WERI-Rb-1 (cell line): ENCODE results near the gene ZSCAN1.

Source experiments
- DNase-seq: peaks from one replicate; pipeline ENCODE4 v3.0.0-alpha.2; 2020
- H3K27ac ChIP-seq: fragments of 250-450 bp; sonication (Bioruptor Pico); 2 replicates; pipeline ENCODE4 v1.5.1; 2020; ENCODE audit warnings: mild to moderate bottlenecking, moderate library complexity
- H3K27me3 ChIP-seq: fragments of 250-450 bp; sonication (Bioruptor Pico); 2 replicates; pipeline ENCODE4 v1.5.1; 2021; ENCODE audit warnings: mild to moderate bottlenecking, low read depth, moderate library complexity; ENCODE audit not compliant: insufficient read depth, severe bottlenecking
- H3K36me3 ChIP-seq: fragments of 250-450 bp; sonication (Bioruptor Pico); 2 replicates; pipeline ENCODE4 v1.5.1; 2020; ENCODE audit warnings: mild to moderate bottlenecking, moderate library complexity
- H3K4me3 ChIP-seq: 2 replicates; pipeline ENCODE4 v1.5.1; 2011; ENCODE audit warnings: low read depth, mild to moderate bottlenecking, control low read depth, low read length
- H3K9me3 ChIP-seq: fragments of 250-450 bp; sonication (Bioruptor Pico); 2 replicates; pipeline ENCODE4 v1.5.1; 2021; ENCODE audit warnings: mild to moderate bottlenecking, moderate library complexity; ENCODE audit not compliant: severe bottlenecking
- CTCF ChIP-seq: IDR thresholded peaks from 2 replicates; pipeline ENCODE4 v1.5.1; 2011; ENCODE audit warnings: low read depth, mild to moderate bottlenecking, control low read depth, inconsistent platforms, low read length

Gene ZSCAN1

DNA sequence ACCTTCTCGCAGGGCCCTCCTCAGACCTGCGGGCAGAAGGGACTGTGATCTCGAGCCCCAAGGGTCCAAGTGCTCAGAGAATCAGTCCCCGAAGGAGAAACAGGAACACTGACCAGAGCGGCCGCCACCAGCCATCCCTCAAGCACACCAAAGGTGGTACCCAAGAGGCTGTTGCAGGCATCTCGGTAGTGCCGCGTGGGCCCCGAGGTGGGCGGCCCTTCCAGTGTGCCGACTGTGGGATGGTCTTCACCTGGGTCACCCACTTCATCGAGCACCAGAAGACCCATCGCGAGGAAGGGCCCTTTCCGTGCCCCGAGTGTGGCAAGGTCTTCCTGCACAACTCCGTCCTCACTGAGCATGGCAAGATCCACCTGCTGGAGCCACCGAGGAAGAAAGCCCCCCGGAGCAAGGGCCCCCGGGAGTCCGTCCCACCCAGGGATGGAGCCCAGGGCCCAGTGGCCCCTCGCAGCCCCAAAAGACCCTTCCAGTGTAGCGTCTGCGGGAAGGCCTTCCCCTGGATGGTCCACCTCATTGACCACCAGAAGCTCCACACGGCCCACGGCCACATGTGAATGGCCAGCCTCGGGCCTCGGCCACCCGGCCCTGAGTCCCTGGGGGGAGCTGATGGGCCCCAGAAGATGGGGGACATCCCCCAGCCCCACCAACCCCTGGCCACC is 19.8 kb downstream of the ZSCAN1 start:
- H3K4me3 ChIP-seq, result no peak overlapping the region
- peaks cover 5% of the 10 kb centered on the region; the same call in 1 of the 2 replicates for H3K36me3 ChIP-seq
- DNase-seq, result no peak
- TF ChIP-seq CTCF, result no peak
- H3K9me3 ChIP-seq, result peaks cover 9% of the 10 kb centered on the region
- H3K27ac ChIP-seq, result no peak overlapping the region
- H3K27me3 ChIP-seq, result no peaks in the 10 kb centered on the region

DNA sequence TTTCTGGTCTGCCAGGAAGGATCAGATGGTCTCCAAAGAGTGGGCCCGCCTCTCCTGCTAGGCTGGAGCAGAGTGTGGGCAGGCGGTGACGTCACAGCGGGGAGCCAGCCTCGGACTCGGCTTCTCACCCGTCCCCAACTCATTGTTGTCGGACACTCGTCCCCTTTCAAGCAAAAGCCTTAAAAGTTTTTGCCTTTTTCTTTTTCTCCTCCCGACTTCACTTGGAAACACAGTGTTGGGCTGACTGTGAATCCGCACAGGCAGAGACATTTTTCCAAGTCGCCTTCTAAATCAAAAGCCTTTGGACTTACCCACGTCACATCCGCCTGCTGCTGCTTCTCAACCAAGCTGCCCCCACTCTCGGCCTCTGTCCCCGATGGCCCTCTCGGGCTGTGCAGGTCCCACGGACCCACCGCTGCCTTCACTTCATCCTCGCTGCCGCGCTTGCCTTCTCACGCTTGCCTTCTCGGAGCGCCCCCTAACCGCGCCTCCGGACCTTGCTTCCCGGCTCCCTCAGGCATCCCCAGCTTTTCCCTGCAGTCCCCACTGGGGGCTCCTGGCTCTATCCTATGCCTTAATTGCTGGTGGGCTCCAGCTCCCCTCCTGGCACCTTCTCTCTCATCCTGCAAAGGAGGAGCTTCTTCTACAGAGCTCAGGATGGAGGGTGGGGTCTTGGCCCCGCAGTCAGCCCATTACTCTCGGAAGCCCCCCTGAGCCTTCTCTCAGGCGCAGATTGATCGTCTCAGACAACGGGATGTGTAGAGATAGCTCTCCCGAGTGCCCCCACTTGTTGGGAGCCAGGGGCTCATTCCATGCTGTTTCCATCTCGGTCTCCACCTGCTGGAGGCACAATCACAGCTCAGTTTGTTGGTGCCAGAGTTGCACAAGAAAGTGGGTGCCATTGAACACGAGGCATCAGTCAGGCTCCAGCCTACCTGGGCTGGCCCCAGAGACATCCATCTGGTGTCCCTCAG is 21.4 kb downstream of the ZSCAN1 start:
- Histone ChIP-seq H3K27ac (peak overlapping the region; percentile 86), H3K9me3 (peaks cover 6% of the 10 kb centered on the region), H3K27me3 (no peaks in the 10 kb centered on the region), H3K4me3 (peak overlapping the region; percentile 76), H3K36me3 (peaks cover 5% of the 10 kb centered on the region; the same call in 1 of the 2 replicates)
- DNase-seq, result peak; percentile 91
- peak; percentile 77 for TF ChIP-seq CTCF

DNA sequence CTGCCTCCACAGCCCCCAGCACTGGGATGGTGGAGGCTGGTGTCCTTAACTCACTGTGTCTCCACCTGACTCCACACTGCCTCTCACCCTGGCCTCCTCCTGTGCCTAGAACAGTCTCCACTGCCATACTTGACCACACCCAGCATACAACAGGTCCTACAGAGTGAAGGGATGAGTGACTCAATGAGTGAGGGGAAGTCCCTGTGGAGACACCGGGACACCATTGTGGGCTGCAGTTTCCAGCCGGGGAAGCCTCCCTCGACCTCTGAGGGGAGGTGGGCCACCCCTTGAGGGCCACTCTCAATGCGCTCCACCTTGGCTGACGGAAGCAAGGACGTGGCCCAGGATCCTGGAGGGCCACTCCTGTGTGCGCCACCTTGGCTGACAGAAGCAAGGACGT is 22.4 kb downstream of the ZSCAN1 start:
- TF ChIP-seq CTCF, result no peak
- Histone ChIP-seq H3K4me3 (no peak overlapping the region), H3K27ac (no peak overlapping the region), H3K27me3 (no peaks in the 10 kb centered on the region), H3K9me3 (peaks cover 6% of the 10 kb centered on the region), H3K36me3 (peaks cover 5% of the 10 kb centered on the region; the same call in 1 of the 2 replicates)
- DNase-seq, result no peak

- TF ChIP-seq CTCF, result no peak
- Histone ChIP-seq H3K27ac (no peak overlapping the region), H3K36me3 (peaks cover 5% of the 10 kb centered on the region; the same call in 1 of the 2 replicates), H3K27me3 (no peaks in the 10 kb centered on the region), H3K9me3 (peaks cover 5% of the 10 kb centered on the region), H3K4me3 (no peak overlapping the region)
- no peak for DNase-seq
Measured at GRCh38 chr19:58056861-58057260, 23.0 kb downstream of the ZSCAN1 start.

GRCh38 chr19:58058467-58058866 is 24.6 kb downstream of the ZSCAN1 start:
- H3K27me3 ChIP-seq, result no peaks in the 10 kb centered on the region
- peaks cover 3% of the 10 kb centered on the region for H3K9me3 ChIP-seq
- H3K27ac ChIP-seq, result peak overlapping the region; percentile 98
- peak; percentile 56 for DNase-seq
- H3K4me3 ChIP-seq, result peak overlapping the region; percentile 44
- TF ChIP-seq CTCF, result no peak
- H3K36me3 ChIP-seq, result peaks cover 11% of the 10 kb centered on the region
